ENCODE data around the gene SLC16A4.

DNA sequence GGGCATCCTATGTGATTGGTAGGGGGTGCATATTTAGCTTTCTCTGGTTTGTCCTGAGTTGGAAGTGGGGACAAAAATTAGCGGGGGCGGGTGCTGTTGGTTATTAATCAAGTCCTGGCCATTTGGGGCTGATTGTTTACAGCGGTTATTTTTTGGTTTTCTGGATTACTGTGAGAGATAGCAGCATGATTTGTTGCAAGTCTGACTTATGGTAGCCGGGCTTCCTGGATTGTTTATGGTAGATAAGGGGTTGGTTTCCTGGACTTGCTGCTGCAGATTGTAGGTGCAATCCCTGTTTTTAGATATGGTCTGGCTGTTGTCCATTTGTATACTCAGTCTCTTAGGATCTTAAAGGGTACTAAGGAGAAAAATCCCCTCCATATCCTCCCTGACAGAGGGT, 48.1 kb upstream of the SLC16A4 start:
- no peak for TF ChIP-seq EZH2 (IDR thresholded peaks at IDR 0.05; ENCODE audit: insufficient read depth, poor library complexity, severe bottlenecking)
- no peak for TF ChIP-seq EZH2phosphoT487 (IDR thresholded peaks at IDR 0.05; ENCODE audit: insufficient read depth, low read depth)
